NCI-H146 (cell line): Measurements from ENCODE around the gene PLA2G15.

Source experiments
- DNase-seq: peaks from one replicate; lab custom pipeline; 2025; lab: John Stamatoyannopoulos, UW

The PLA2G15 gene

GRCh38 chr16:68253721-68254120 lies 8.5 kb downstream of the PLA2G15 start:
- DNase-seq: no peak

GRCh38 chr16:68255712-68256111 lies 10.5 kb downstream of the PLA2G15 start:
- DNase-seq: no peak

- DNase-seq: peak; percentile 67
Observed at GRCh38 chr16:68257251-68257905, 12.2 kb downstream of the PLA2G15 start.

GRCh38 chr16:68257906-68258800 lies 13.0 kb downstream of the PLA2G15 start:
- no peak for DNase-seq

- no peak for DNase-seq
Observed at GRCh38 chr16:68259007-68259825, 14.0 kb downstream of the PLA2G15 start.

GRCh38 chr16:68263559-68264127 lies 18.5 kb downstream of the PLA2G15 start:
- no peak for DNase-seq

GRCh38 chr16:68264128-68265077 lies 19.2 kb downstream of the PLA2G15 start, which contains the start of gene SLC7A6:
TSS of gene SLC7A6 (plus strand) at chr16:68264526. CDS start at chr16:68274727, 10,201 bp downstream.
- DNase-seq: peak; percentile 48

- DNase-seq: peak; percentile 34
Observed at GRCh38 chr16:68265078-68265920, 20.1 kb downstream of the PLA2G15 start.

- DNase-seq: no peak
Observed at GRCh38 chr16:68267612-68268405, 22.6 kb downstream of the PLA2G15 start.

- no peak for DNase-seq
Observed at GRCh38 chr16:68269793-68270192, 24.6 kb downstream of the PLA2G15 start.

GRCh38 chr16:68270353-68270752 lies 25.2 kb downstream of the PLA2G15 start:
- DNase-seq: no peak

GRCh38 chr16:68272507-68273209 lies 27.5 kb downstream of the PLA2G15 start:
- DNase-seq: peak; percentile 86

- DNase-seq: no peak
Observed at GRCh38 chr16:68273459-68273858, 28.3 kb downstream of the PLA2G15 start.

GRCh38 chr16:68273896-68274295 lies 28.7 kb downstream of the PLA2G15 start:
- no peak for DNase-seq

GRCh38 chr16:68274441-68274840 lies 29.3 kb downstream of the PLA2G15 start:
- DNase-seq: no peak

GRCh38 chr16:68275611-68276191 lies 30.5 kb downstream of the PLA2G15 start:
- peak; percentile 67 for DNase-seq

GRCh38 chr16:68276223-68276622 lies 31.1 kb downstream of the PLA2G15 start:
- no peak for DNase-seq
